Stromal cell of bone marrow (primary cell): ENCODE results near the gene ACOT6.
"Not testable (repeated sequence)": the region's sequence is repeated elsewhere in the genome, so short reads cannot be mapped to it uniquely, and the experiment has no call there.

Experiments used
- DNase-seq: peaks from one replicate; pipeline ENCODE4 v3.0.0-alpha.2; 2012; ENCODE audit warnings: low read depth

ACOT6 gene

GRCh38 chr14:73599499-73599898 lies 12.8 kb upstream of the ACOT6 start:
- no peak for DNase-seq

GRCh38 chr14:73602994-73603393 lies 9.3 kb upstream of the ACOT6 start:
- no peak for DNase-seq

- no peak for DNase-seq
These were observed 6.0 kb upstream of the ACOT6 start for GRCh38 chr14:73606271-73606670.

GRCh38 chr14:73607241-73607640 lies 5.1 kb upstream of the ACOT6 start:
- no peak for DNase-seq

- no peak for DNase-seq
These were observed 1.6 kb upstream of the ACOT6 start for GRCh38 chr14:73610687-73611086.

GRCh38 chr14:73613046-73613383 lies 698 bp downstream of the ACOT6 start:
- no peak for DNase-seq

- DNase-seq: no peak
These were observed 1.2 kb downstream of the ACOT6 start for GRCh38 chr14:73613419-73613963.

GRCh38 chr14:73616831-73617230 lies 4.5 kb downstream of the ACOT6 start:
- no peak for DNase-seq

GRCh38 chr14:73619524-73619923 lies 7.2 kb downstream of the ACOT6 start:
- no peak for DNase-seq

GRCh38 chr14:73620268-73620667 lies 8.0 kb downstream of the ACOT6 start:
- DNase-seq: no peak

- no peak for DNase-seq
These were observed 11.3 kb downstream of the ACOT6 start for GRCh38 chr14:73623504-73624054.

GRCh38 chr14:73625706-73626105 lies 13.4 kb downstream of the ACOT6 start:
- DNase-seq: no peak

GRCh38 chr14:73627151-73627558 lies 14.8 kb downstream of the ACOT6 start:
- DNase-seq: no peak

- no peak for DNase-seq
These were observed 17.9 kb downstream of the ACOT6 start for GRCh38 chr14:73630009-73630780.

GRCh38 chr14:73633116-73634010 lies 21.0 kb downstream of the ACOT6 start:
- peak; percentile 44 for DNase-seq

GRCh38 chr14:73634011-73634833 lies 21.9 kb downstream of the ACOT6 start:
- no peak for DNase-seq

GRCh38 chr14:73636355-73636754 lies 24.0 kb downstream of the ACOT6 start:
- DNase-seq: not testable (repeated sequence)

- DNase-seq: no peak
These were observed 25.5 kb downstream of the ACOT6 start for GRCh38 chr14:73637830-73638229.

- no peak for DNase-seq
These were observed 28.6 kb downstream of the ACOT6 start for GRCh38 chr14:73640796-73641365.

- peak; percentile 82 for DNase-seq
These were observed 32.4 kb downstream of the ACOT6 start, which contains the start of gene DNAL1 for GRCh38 chr14:73644531-73645247. TSS of gene DNAL1 (plus strand) at chr14:73644986. CDS start at chr14:73645040, 54 bp downstream.

GRCh38 chr14:73645248-73645610 lies 32.9 kb downstream of the ACOT6 start:
- no peak for DNase-seq
